Skeletal muscle tissue (tissue), 4 donors: ENCODE results near the gene TSTD1. TPM values are rescaled to one million over a fixed set of nuclear protein-coding genes. Genes with fewer than 3 reads are reported as not detected.

ENCODE experiments used
- H3K27ac ChIP-seq: one replicate; pipeline ENCODE4 v1.7.0; 2013; ENCODE audit warnings: mild to moderate bottlenecking, low read depth, low read length, inconsistent platforms
- H3K27me3 ChIP-seq, 3 donors: one replicate each; pipeline ENCODE4 v1.7.0; 2013; ENCODE audit warnings: low read length in 3 of 3; ENCODE audit not compliant: control insufficient read depth in 3 of 3, insufficient read depth in 3 of 3
- H3K36me3 ChIP-seq, 3 donors: one replicate each; pipeline ENCODE4 v1.7.0; 2013; ENCODE audit warnings: low read length in 3 of 3; ENCODE audit not compliant: control insufficient read depth in 3 of 3, insufficient read depth in 3 of 3
- H3K4me1 ChIP-seq, 3 donors: one replicate each; pipeline ENCODE4 v1.7.0; 2013; ENCODE audit warnings: low read length in 3 of 3, mild to moderate bottlenecking in 3 of 3; ENCODE audit not compliant: control insufficient read depth in 3 of 3, insufficient read depth in 3 of 3
- H3K4me3 ChIP-seq, 3 donors: one replicate each; pipeline ENCODE4 v1.7.0; 2013; ENCODE audit warnings: low read length in 3 of 3
- H3K9ac ChIP-seq, 3 donors: one replicate each; pipeline ENCODE4 v1.7.0; 2013; ENCODE audit warnings: low read length in 3 of 3, mild to moderate bottlenecking in 3 of 3, moderate library complexity in 2 of 3, low read depth in 1 of 3
- H3K9me3 ChIP-seq, 3 donors: one replicate each; pipeline ENCODE4 v1.7.0; 2013; ENCODE audit warnings: low read length in 3 of 3; ENCODE audit not compliant: control insufficient read depth in 3 of 3
- total RNA-seq: library from RNA; depleted of rRNA; stranded (reverse); fragments of >200 nt; gene quantifications from one replicate; pipeline ENCODE4 v1.2.3, GENCODE V29; 2014
- donor health status: Osteomylitis.

The TSTD1 gene
- total RNA-seq, 1 donor from 2014 or later, result 27.7 TPM

DNA sequence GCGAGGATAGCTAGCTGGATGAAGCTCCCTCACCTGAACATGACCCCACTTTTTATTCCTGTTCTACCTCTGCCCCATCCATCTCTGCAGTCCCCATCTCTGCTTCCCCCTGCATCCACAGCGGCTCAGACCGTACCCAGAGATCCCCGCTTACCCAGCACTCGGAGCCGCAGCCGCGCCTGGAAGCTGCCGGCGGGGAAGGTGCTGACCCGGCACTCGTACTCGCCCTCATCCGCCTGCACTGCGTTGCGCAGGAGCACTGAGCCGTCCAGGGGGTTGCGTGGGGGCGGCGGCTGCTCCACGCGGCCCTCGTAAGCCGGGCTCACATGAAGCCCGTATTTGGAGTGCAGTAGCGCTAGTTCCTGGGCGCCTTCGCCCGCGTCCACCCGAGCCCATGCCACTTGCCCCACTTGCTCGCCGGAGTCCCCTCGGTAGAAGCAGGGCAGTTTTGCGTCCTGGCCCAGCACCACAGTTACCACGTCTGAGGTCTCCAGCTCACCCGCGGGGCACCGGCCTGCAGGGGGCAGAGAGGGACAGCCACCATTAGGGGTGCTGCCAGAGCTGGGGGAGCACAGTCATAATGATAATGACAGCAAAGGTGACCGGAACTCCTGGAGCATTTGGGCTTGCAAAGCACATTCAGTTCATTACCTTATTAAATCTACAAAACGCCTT lies 40.8 kb upstream of the TSTD1 start:
- H3K4me3 ChIP-seq, result no peak overlapping the region
- H3K4me1 ChIP-seq, result peaks cover 0 to 8% (median 4%) of the 10 kb centered on the region in 3 donors
- H3K36me3 ChIP-seq, result no peaks in the 10 kb centered on the region
- H3K27ac ChIP-seq, result no peak overlapping the region
- H3K9me3 ChIP-seq, result no peaks in the 10 kb centered on the region
- peaks cover 2 to 10% (median 3%) of the 10 kb centered on the region in 3 donors for H3K27me3 ChIP-seq
- H3K9ac ChIP-seq, result no peak overlapping the region

DNA sequence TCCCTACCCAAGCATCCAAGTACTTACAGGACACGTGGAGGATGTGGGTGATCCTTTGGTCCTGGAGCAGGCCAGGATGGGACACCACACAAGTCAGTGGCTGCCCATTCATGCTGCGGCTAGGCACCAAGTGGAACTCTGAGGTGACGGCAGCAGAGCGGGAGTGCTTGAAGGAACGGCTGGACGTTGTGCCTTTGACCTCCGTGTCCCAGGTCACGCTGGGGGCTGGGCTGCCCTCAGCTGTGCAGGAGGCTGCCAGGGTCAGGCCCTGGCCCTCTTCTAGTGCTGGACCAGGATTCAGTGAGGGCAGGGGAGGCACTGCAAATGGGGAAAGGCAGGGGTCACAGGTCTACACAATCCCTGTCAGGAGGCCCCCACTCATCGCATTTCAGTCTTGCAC lies 38.7 kb upstream of the TSTD1 start:
- Histone ChIP-seq H3K27ac (no peak overlapping the region), H3K4me3 (no peak overlapping the region), H3K27me3 (peaks cover 2 to 10% (median 3%) of the 10 kb centered on the region in 3 donors), H3K9ac (no peak overlapping the region), H3K4me1 (no peaks in the 10 kb centered on the region), H3K36me3 (no peaks in the 10 kb centered on the region), H3K9me3 (no peaks in the 10 kb centered on the region)

DNA sequence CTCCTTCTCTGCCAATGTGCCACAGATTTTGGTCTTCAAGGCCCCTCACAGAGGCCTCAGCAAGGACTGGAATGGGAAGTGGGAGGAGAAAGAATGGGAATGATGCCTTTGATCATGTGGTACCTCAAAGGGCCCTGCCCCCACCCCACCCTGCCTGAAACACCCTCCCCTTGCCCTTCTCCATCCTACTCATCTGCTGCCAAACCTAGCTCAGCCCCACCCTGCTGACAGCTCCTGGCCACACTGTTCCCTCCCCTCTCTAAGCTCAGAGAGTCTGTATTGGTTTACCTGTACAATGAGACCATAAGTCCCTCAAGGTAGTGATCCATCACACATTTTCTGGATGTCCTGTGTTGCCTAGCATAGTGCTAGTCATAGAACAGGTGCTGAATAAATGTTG lies 37.6 kb upstream of the TSTD1 start:
- Histone ChIP-seq H3K4me3 (no peak overlapping the region), H3K27ac (no peak overlapping the region), H3K36me3 (no peaks in the 10 kb centered on the region), H3K9me3 (no peaks in the 10 kb centered on the region), H3K4me1 (no peaks in the 10 kb centered on the region), H3K9ac (no peak overlapping the region), H3K27me3 (peaks cover 2 to 10% (median 3%) of the 10 kb centered on the region in 3 donors)

DNA sequence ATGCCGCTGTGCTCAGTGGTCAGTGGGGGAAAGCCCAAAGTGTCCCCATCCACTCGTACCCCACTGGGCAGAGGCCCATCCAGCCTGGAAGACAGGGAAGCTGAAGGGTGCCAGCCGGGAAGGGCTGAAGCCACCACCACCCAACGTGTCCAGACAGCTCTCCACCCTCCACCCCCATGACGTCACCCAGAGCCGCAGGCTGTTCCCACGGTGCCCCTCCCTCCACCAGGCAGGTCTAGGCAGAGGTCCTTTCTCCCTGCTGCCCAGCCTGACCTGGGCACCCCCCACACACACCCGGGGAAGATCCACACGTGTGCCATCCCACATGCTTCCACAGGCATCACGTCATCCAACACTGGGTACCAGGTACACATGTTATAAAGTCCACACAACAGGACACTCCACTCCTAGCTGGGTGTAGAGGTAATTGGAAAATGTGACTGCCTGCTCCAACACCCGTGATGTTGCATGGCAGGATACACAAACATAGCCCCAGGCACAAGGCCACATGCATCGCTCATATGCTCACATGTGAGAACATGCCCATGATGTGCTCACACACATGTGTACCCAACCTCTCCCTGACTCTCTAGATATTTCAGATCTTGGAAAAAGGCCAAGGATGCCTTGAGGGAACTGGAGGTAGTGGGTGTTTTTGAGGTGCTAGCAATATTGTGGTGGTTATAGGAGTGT lies 36.1 kb upstream of the TSTD1 start:
- Histone ChIP-seq H3K9me3 (no peaks in the 10 kb centered on the region), H3K27ac (no peak overlapping the region), H3K4me1 (no peaks in the 10 kb centered on the region), H3K36me3 (no peaks in the 10 kb centered on the region), H3K9ac (no peak overlapping the region), H3K4me3 (no peak overlapping the region), H3K27me3 (peaks cover 2 to 9% (median 5%) of the 10 kb centered on the region in 3 donors)

DNA sequence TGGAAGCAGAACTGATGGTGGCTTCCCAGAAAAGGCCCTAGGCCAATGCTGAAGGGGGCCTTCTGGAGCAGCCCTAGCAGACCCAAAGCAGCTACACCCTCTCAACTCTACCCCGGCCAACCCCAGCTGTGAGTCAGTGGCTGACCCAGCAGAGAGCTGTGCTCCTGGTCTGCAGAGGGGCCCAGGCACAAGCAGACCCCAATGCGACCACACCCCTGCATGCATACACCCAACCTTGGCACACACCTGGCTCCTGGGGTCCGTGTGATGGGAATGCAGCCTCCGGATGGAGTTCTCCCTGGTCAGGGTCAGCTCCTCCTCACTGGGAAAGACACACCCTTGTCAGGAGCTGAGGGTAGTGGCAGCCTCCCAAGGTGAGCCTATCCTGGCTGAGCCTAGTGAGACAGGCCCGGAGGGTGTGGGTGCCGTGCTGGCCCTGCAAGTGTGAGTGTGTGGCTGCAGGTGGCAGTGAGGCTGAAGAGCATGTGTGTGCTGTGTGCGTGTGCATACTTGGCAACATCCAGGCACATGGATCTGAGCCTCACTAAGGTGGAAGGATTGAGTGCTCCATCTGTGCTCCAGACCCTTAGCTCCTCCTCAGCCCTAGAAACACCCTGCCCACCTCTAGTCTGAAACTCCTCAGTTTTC lies 34.8 kb upstream of the TSTD1 start:
- H3K9me3 ChIP-seq, result no peaks in the 10 kb centered on the region
- no peaks in the 10 kb centered on the region for H3K36me3 ChIP-seq
- no peak overlapping the region for H3K4me3 ChIP-seq
- H3K27ac ChIP-seq, result no peak overlapping the region
- no peak overlapping the region for H3K9ac ChIP-seq
- peaks cover 0 to 2% (median 2%) of the 10 kb centered on the region in 3 donors for H3K27me3 ChIP-seq
- no peaks in the 10 kb centered on the region for H3K4me1 ChIP-seq

DNA sequence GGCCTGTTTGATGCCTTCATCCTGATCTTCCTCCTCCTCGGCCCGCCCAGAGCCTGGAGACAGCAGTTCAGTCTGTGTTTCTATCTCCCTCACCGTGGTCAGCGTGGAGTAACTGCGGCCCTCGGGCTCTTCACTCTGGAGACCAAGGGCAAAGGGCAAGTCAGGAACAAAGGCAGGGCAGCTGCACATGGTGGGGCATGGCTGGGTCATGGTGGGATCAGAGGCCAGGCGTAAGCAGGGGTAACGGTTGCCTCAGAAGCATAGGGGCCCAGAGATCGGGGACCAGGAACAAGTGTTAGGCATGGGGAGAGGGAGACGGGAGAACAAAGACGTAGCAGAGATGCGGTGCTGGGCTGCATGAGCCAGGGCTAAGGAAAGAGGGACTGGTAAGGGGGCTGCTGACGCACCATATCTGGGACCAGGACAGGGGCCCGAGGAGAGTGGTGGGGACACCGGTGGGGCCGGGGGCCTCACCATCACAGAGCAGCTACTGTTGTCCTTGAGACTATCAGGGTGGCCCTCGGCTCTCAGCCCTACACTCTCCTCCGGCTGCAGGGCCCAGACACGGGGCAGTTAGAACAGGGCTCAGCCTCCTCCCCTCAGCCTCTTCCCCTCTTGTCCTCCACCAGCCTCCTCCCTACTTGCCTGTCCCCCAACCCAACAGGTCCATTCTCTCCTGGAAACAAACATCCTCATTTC lies 34.1 kb upstream of the TSTD1 start:
- Histone ChIP-seq H3K36me3 (no peaks in the 10 kb centered on the region), H3K4me1 (no peaks in the 10 kb centered on the region), H3K9me3 (no peaks in the 10 kb centered on the region), H3K9ac (no peak overlapping the region), H3K27ac (no peak overlapping the region), H3K4me3 (no peak overlapping the region), H3K27me3 (peaks cover 0 to 2% (median 2%) of the 10 kb centered on the region in 3 donors)

DNA sequence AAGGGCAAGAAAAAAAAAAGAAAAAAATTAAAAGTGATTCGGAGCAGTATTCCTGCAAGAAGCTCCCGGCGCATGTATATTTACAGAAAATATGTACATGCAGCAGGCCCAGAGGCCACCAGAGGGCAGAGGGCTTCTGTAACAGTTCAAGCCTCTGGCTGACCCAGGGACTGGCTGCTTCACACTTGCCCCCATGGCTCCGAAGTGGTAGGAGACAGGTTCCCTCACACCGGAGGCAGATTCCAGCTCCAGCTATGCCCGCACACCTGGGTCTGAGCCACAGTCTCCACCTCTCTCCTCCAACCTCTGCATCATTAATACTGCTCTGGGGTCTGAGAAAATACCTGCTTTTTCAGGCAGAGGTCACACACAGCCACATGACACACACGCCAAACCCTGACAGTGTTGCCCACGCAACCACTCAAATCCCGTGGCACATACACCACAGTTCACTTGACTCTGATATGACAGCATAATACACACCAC lies 33.2 kb upstream of the TSTD1 start:
- no peaks in the 10 kb centered on the region for H3K36me3 ChIP-seq
- H3K27me3 ChIP-seq, result peaks cover 0 to 2% (median 2%) of the 10 kb centered on the region in 3 donors
- no peaks in the 10 kb centered on the region for H3K4me1 ChIP-seq
- H3K9ac ChIP-seq, result peak overlapping the region in 1 of 3 donors; percentile 8
- H3K9me3 ChIP-seq, result no peaks in the 10 kb centered on the region
- no peak overlapping the region for H3K4me3 ChIP-seq
- no peak overlapping the region for H3K27ac ChIP-seq

DNA sequence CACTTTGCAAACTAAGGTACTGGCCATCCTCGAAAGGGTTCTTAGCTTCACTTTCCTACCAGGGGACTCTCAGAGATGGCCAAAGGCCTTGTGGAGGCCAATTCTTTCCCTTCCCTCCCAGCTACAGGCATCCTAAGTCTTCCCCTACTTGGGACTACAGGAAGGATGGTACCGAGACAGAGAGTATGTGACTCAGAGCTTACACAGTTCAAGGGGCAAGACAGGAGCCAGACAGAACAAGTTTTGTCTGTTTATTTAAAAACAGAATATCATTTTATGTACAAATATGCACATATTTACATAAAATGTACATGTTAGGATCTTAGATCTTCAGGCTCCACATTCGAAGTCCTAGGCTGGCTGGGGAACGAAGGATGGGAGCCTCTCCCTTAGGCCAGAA lies 32.0 kb upstream of the TSTD1 start:
- Histone ChIP-seq H3K4me3 (no peak overlapping the region), H3K9ac (no peak overlapping the region), H3K36me3 (no peaks in the 10 kb centered on the region), H3K9me3 (no peaks in the 10 kb centered on the region), H3K27ac (no peak overlapping the region), H3K27me3 (peaks cover 2 to 5% (median 3%) of the 10 kb centered on the region in 3 donors), H3K4me1 (no peaks in the 10 kb centered on the region)

DNA sequence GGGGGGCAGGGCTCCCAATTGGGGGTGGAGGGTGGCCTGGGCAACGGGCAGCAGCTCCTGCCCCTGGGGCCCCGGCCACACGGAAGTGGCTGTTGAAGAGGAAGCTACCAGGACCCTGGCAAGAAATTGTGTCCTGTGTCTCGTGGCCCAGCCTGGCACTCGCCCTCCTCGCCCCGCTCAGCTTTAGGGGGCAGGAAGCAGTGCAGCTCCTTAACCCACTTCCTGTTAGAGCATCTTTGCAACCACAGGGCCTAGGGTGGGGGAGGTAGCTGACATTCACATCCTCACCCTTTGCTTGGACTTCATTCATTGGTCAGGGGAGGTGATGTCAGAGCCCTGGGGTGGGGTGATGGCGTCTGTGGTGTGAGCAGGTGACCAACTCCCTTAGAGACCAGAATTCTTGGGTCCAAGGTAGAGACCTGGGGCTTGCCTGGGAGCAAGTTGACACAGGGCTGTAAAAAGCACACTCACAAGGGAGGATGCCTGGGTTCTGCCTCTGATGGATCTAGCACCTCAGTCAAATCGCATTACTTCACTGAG lies 31.0 kb upstream of the TSTD1 start, which contains the start of gene ARHGAP30:
ARHGAP30 (minus strand) TSS at position 161 of the 540 bp plus-strand sequence. CDS start 267 bp downstream, outside the sequence.
- Histone ChIP-seq H3K4me3 (peak within 1 kb of the TSS in 2 of 3 donors; percentile 46 to 56), H3K27me3 (peaks cover 2 to 8% (median 3%) of the 10 kb centered on the region in 3 donors), H3K9me3 (no peaks in the 10 kb centered on the region), H3K27ac (peak within 1 kb of the TSS; percentile 51), H3K9ac (no peak within 1 kb of the TSS), H3K4me1 (no peaks in the 10 kb centered on the region), H3K36me3 (no peaks in the 10 kb centered on the region)
